ENCODE data around the gene LRRC27. TPM values are rescaled to one million over a fixed set of nuclear protein-coding genes. Genes with fewer than 3 reads are reported as not detected.

The LRRC27 gene
- total and polyA plus RNA-seq, 2 of the 4 experiments (the other 2 are of a cell fraction), result 3.8 to 5.3 TPM

- no peak for ATAC-seq (ENCODE audit: low read depth)
- Histone ChIP-seq H2BK5ac (ENCODE audit: low read depth, low read length, poor library complexity, severe bottlenecking) (no peak overlapping the region), H3K9ac (ENCODE audit: low read depth, low read length) (no peak overlapping the region), H3K4me2 (ENCODE audit: low read depth, low read length) (no peak overlapping the region), H2BK20ac (ENCODE audit: low read depth, low read length) (no peak overlapping the region), H3K14ac (replicated peaks; ENCODE audit: low read depth, low read length) (no peak overlapping the region), H2BK15ac (ENCODE audit: low read depth, low read length) (no peak overlapping the region), H3K9me3 (ENCODE audit: control insufficient read depth, insufficient read depth, low read length) (no peaks in the 10 kb centered on the region), H3K36me3 (ENCODE audit: control insufficient read depth, insufficient read depth, low read length) (peaks cover 9% of the 10 kb centered on the region; the same call in 1 of the 2 replicates), H3K27me3 (ENCODE audit: control insufficient read depth, insufficient read depth, low read length) (no peaks in the 10 kb centered on the region), H3K79me1 (ENCODE audit: low read depth in 1 of 2, low read length in 2 of 2) (no peaks in the 10 kb centered on the region), H2AK5ac (ENCODE audit: low read depth, low read length) (no peak overlapping the region), H4K20me1 (ENCODE audit: insufficient read depth, low read length) (no peaks in the 10 kb centered on the region), H4K8ac (ENCODE audit: low read depth in 2 of 2, low read length in 2 of 2) (no peak overlapping the region), H3K27ac (ENCODE audit: insufficient read depth, low read length) (no peak overlapping the region), H3K4me1 (ENCODE audit: control insufficient read depth, insufficient read depth, low read length) (no peaks in the 10 kb centered on the region), H2BK120ac (ENCODE audit: low read depth, low read length) (no peak overlapping the region), H3K56ac (ENCODE audit: extremely low read depth, insufficient read depth, low read length) (no peak overlapping the region), H2AFZ (replicated peaks; ENCODE audit: low read length, poor library complexity) (no peak overlapping the region), H3K4ac (ENCODE audit: low read depth, low read length) (no peak overlapping the region), H3K23ac (ENCODE audit: low read depth, low read length) (no peak overlapping the region), H3K4me3 (ENCODE audit: insufficient read depth, low read depth, low read length) (no peak overlapping the region), H4K91ac (ENCODE audit: insufficient read depth, low read depth, low read length) (no peak overlapping the region), H3K18ac (ENCODE audit: low read depth, low read length) (no peak overlapping the region), H2AK9ac (replicated peaks; ENCODE audit: low read depth, low read length, poor library complexity) (no peak overlapping the region), H3K9me1 (ENCODE audit: insufficient read depth, low read length) (0 out of 2 replicates have a peak, but pooled peaks cover 3% of the 10 kb centered on the region), H4K5ac (ENCODE audit: low read depth, low read length) (no peak overlapping the region)
- TF ChIP-seq RCOR1 (IDR thresholded peaks at IDR 0.05; ENCODE audit: insufficient replicate concordance, low read length) (no peak), MAFK (IDR thresholded peaks at IDR 0.05; ENCODE audit: low read depth, low read length) (no peak), BHLHE40 (IDR thresholded peaks at IDR 0.05; ENCODE audit: low read depth, low read length) (no peak), RFX5 (IDR thresholded peaks at IDR 0.05; ENCODE audit: low read depth, low read length) (no peak), USF2 (IDR thresholded peaks at IDR 0.05; ENCODE audit: low read depth, low read length) (no peak)
- intact Hi-C loops (cut with micrococcal nuclease), result no loop called here
- 80% methylated on average over 1 of the region's 15 CpGs; no CpG with 5 or more reads in 1 of the 2 experiments for WGBS, 2 experiments (ENCODE audit: extremely low coverage in 2 of 2, insufficient read length in 1 of 2)
- no TSS peak for BruUV-seq (replicated peaks)
- ChIA-PET CTCF (interaction anchor here (0.6 kb wide), 1 partner anchor 490 kb away, joined by 3 read pairs; no protein-coding TSS in a partner anchor), POLR2A (ENCODE audit: unreplicated experiment) (no interaction called here)
- no peak for DNase-seq
- in situ Hi-C loops (cut with MboI; ENCODE audit: low sequenced_read_pairs), result no loop called here
- dilution Hi-C loops (cut with HindIII; ENCODE audit: low sequenced_read_pairs, unreplicated experiment), result no loop called here
These were observed 31.4 kb downstream of the LRRC27 start for GRCh38 chr10:132363376-132363775.
